WTC11 (cell line): ENCODE results near the gene ARHGAP4. TPM values are rescaled to one million over a fixed set of nuclear protein-coding genes. Genes with fewer than 3 reads are reported as not detected.

Experiments
- ATAC-seq: fragments of 200-7000 bp; cut with Tn5 transposase; 2 replicates; pipeline ENCODE4 v1.10.0; 2021; ENCODE audit warnings: mild to moderate bottlenecking, moderate library complexity
- CTCF ChIA-PET: fragments of 300-600 bp; sonication (Branson Sonifier 250); formaldehyde crosslinking; loops from one replicate; lab custom pipeline; 2021; ENCODE audit warnings: antibody characterized with exemption; lab: Charles Lee
- POLR2A ChIA-PET: fragments of 350-600 bp; sonication (Branson Sonifier 250); formaldehyde crosslinking; loops from one replicate; lab custom pipeline; 2021; ENCODE audit warnings: antibody characterized with exemption; lab: Charles Lee
- DNase-seq: peaks from one replicate; pipeline ENCODE4 v3.0.0; 2021; ENCODE audit warnings: low spot score
- H3K27ac Mint-ChIP-seq: 2 replicates; pipeline ENCODE4 v1.8.0; 2021; ENCODE audit warnings: mixed read lengths
- H3K27me3 Mint-ChIP-seq: 2 replicates; pipeline ENCODE4 v1.8.0; 2021; ENCODE audit warnings: low read depth, mild to moderate bottlenecking, moderate library complexity, mixed read lengths
- H3K36me3 Mint-ChIP-seq: 2 replicates; pipeline ENCODE4 v1.8.0; 2021; ENCODE audit warnings: mixed read lengths
- H3K4me1 Mint-ChIP-seq: 2 replicates; pipeline ENCODE4 v1.8.0; 2022; ENCODE audit warnings: mixed read lengths
- H3K4me3 Mint-ChIP-seq: 2 replicates; pipeline ENCODE4 v1.8.0; 2021; ENCODE audit warnings: mild to moderate bottlenecking, moderate library complexity, mixed read lengths
- H3K9me3 Mint-ChIP-seq: 2 replicates; pipeline ENCODE4 v1.8.0; 2021; ENCODE audit warnings: mixed read lengths
- CTCF ChIP-seq: fragments of 200-600 bp; IDR thresholded peaks from 2 replicates; pipeline ENCODE4 v1.8.0; 2022; ENCODE audit warnings: antibody characterized with exemption
- EMX1 ChIP-seq: fragments of 250-450 bp; sonication (Bioruptor Pico); IDR thresholded peaks from 2 replicates; pipeline ENCODE4 v1.8.0; 2021; ENCODE audit warnings: mild to moderate bottlenecking
- GRHL2 ChIP-seq: fragments of 250-450 bp; sonication (Bioruptor Pico); IDR thresholded peaks from 2 replicates; pipeline ENCODE4 v1.8.0; 2022; ENCODE audit warnings: mild to moderate bottlenecking, moderate library complexity; ENCODE audit not compliant: insufficient replicate concordance, severe bottlenecking
- HMGA2 ChIP-seq: fragments of 250-450 bp; sonication (Bioruptor Pico); IDR thresholded peaks from 2 replicates; pipeline ENCODE4 v1.4.0; 2021; ENCODE audit warnings: mild to moderate bottlenecking, moderate library complexity
- MXD4 ChIP-seq: fragments of 250-450 bp; sonication (Bioruptor Pico); IDR thresholded peaks from 2 replicates; pipeline ENCODE4 v1.8.0; 2021; ENCODE audit warnings: mild to moderate bottlenecking, moderate library complexity, borderline replicate concordance
- MYBL2 ChIP-seq: sonication (generic); formaldehyde crosslinking; IDR thresholded peaks from 2 replicates; pipeline ENCODE4 v1.8.1; 2023; ENCODE audit warnings: mild to moderate bottlenecking, moderate library complexity, missing genetic modification reagents
- SMAD3 ChIP-seq: sonication (generic); formaldehyde crosslinking; IDR thresholded peaks from 2 replicates; pipeline ENCODE4 v1.8.0; 2022; ENCODE audit warnings: missing genetic modification reagents, mild to moderate bottlenecking, borderline replicate concordance
- TEAD1 ChIP-seq: sonication (generic); formaldehyde crosslinking; IDR thresholded peaks from 2 replicates; pipeline ENCODE4 v1.8.0; 2022; ENCODE audit warnings: mild to moderate bottlenecking, missing genetic modification reagents
- ZNF121 ChIP-seq: sonication (generic); formaldehyde crosslinking; IDR thresholded peaks from 2 replicates; pipeline ENCODE4 v1.8.0; 2023; ENCODE audit warnings: missing genetic modification reagents
- ZNF317 ChIP-seq: sonication (generic); formaldehyde crosslinking; IDR thresholded peaks from 2 replicates; pipeline ENCODE4 v1.8.1; 2023; ENCODE audit warnings: low read depth, mild to moderate bottlenecking, moderate library complexity, missing genetic modification reagents, borderline replicate concordance
- ZNF423 ChIP-seq: fragments of 250-450 bp; sonication (Bioruptor Pico); IDR thresholded peaks from 2 replicates; pipeline ENCODE4 v2.1.2; 2022; ENCODE audit warnings: mild to moderate bottlenecking, moderate library complexity
- ZNF425 ChIP-seq: fragments of 250-450 bp; sonication (Bioruptor Pico); conservative IDR thresholded peaks from 2 replicates; pipeline ENCODE4 v1.9.0; 2021; ENCODE audit warnings: mild to moderate bottlenecking
- ZNF532 ChIP-seq: fragments of 250-450 bp; sonication (Bioruptor Pico); IDR thresholded peaks from 2 replicates; pipeline ENCODE4 v1.9.0; 2021; ENCODE audit warnings: mild to moderate bottlenecking, borderline replicate concordance
- total RNA-seq: library from RNA; stranded (reverse); gene quantifications from 3 replicates; pipeline ENCODE4 v1.2.3, GENCODE V29; 2021
- TF ChIP-seq, protein P1 (sequence below): sonication (generic); formaldehyde crosslinking; IDR thresholded peaks from 2 replicates; pipeline ENCODE4 v1.8.0; 2022; ENCODE audit warnings: mild to moderate bottlenecking, missing genetic modification reagents
- TF ChIP-seq, protein P2 (sequence below): sonication (generic); formaldehyde crosslinking; IDR thresholded peaks from 2 replicates; pipeline ENCODE4 v1.8.0; 2023; ENCODE audit warnings: missing genetic modification reagents, mild to moderate bottlenecking, borderline replicate concordance
- TF ChIP-seq, protein P3 (sequence below): sonication (generic); formaldehyde crosslinking; conservative IDR thresholded peaks from 2 replicates; pipeline ENCODE4 v1.8.1; 2023; ENCODE audit warnings: mild to moderate bottlenecking, low read depth, missing genetic modification reagents, moderate library complexity
- TF ChIP-seq, protein P4 (sequence below): fragments of 250-450 bp; sonication (Bioruptor Pico); IDR thresholded peaks from 2 replicates; pipeline ENCODE4 v2.1.2; 2022; ENCODE audit warnings: mild to moderate bottlenecking, moderate library complexity

The ARHGAP4 gene
- total RNA-seq, 1 experiment from 2014 or later, result 52.1 TPM

DNA sequence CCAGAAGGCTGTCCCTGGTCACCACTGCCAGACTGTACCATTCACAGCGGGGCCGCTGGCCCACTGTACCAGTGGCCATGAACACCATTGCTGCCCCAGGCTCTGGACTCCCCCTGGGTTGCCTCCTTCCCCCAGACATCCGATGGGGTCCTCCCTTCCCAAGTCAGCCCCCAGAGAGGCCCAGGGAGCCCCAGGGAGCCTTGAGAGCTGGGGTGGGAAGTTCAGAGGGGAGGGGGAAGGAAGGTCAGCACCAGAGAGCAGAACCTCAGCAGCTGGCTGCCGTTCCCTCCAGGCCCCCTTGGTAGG, 441 bp upstream of the ARHGAP4 start (continued):
- TF ChIP-seq, protein P1, sequence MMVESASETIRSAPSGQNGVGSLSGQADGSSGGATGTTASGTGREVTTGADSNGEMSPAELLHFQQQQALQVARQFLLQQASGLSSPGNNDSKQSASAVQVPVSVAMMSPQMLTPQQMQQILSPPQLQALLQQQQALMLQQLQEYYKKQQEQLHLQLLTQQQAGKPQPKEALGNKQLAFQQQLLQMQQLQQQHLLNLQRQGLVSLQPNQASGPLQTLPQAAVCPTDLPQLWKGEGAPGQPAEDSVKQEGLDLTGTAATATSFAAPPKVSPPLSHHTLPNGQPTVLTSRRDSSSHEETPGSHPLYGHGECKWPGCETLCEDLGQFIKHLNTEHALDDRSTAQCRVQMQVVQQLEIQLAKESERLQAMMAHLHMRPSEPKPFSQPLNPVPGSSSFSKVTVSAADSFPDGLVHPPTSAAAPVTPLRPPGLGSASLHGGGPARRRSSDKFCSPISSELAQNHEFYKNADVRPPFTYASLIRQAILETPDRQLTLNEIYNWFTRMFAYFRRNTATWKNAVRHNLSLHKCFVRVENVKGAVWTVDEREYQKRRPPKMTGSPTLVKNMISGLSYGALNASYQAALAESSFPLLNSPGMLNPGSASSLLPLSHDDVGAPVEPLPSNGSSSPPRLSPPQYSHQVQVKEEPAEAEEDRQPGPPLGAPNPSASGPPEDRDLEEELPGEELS (CRISPR knock-in tag), result no peak
- TF ChIP-seq, protein P2, sequence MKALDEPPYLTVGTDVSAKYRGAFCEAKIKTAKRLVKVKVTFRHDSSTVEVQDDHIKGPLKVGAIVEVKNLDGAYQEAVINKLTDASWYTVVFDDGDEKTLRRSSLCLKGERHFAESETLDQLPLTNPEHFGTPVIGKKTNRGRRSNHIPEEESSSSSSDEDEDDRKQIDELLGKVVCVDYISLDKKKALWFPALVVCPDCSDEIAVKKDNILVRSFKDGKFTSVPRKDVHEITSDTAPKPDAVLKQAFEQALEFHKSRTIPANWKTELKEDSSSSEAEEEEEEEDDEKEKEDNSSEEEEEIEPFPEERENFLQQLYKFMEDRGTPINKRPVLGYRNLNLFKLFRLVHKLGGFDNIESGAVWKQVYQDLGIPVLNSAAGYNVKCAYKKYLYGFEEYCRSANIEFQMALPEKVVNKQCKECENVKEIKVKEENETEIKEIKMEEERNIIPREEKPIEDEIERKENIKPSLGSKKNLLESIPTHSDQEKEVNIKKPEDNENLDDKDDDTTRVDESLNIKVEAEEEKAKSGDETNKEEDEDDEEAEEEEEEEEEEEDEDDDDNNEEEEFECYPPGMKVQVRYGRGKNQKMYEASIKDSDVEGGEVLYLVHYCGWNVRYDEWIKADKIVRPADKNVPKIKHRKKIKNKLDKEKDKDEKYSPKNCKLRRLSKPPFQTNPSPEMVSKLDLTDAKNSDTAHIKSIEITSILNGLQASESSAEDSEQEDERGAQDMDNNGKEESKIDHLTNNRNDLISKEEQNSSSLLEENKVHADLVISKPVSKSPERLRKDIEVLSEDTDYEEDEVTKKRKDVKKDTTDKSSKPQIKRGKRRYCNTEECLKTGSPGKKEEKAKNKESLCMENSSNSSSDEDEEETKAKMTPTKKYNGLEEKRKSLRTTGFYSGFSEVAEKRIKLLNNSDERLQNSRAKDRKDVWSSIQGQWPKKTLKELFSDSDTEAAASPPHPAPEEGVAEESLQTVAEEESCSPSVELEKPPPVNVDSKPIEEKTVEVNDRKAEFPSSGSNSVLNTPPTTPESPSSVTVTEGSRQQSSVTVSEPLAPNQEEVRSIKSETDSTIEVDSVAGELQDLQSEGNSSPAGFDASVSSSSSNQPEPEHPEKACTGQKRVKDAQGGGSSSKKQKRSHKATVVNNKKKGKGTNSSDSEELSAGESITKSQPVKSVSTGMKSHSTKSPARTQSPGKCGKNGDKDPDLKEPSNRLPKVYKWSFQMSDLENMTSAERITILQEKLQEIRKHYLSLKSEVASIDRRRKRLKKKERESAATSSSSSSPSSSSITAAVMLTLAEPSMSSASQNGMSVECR (CRISPR knock-in tag), result no peak
- TF ChIP-seq, protein P3, sequence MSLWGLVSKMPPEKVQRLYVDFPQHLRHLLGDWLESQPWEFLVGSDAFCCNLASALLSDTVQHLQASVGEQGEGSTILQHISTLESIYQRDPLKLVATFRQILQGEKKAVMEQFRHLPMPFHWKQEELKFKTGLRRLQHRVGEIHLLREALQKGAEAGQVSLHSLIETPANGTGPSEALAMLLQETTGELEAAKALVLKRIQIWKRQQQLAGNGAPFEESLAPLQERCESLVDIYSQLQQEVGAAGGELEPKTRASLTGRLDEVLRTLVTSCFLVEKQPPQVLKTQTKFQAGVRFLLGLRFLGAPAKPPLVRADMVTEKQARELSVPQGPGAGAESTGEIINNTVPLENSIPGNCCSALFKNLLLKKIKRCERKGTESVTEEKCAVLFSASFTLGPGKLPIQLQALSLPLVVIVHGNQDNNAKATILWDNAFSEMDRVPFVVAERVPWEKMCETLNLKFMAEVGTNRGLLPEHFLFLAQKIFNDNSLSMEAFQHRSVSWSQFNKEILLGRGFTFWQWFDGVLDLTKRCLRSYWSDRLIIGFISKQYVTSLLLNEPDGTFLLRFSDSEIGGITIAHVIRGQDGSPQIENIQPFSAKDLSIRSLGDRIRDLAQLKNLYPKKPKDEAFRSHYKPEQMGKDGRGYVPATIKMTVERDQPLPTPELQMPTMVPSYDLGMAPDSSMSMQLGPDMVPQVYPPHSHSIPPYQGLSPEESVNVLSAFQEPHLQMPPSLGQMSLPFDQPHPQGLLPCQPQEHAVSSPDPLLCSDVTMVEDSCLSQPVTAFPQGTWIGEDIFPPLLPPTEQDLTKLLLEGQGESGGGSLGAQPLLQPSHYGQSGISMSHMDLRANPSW (CRISPR knock-in tag), result no peak
- TF ChIP-seq MXD4 (CRISPR knock-in tag), result no peak
- TF ChIP-seq, all 79 proteins: peak for 0

DNA sequence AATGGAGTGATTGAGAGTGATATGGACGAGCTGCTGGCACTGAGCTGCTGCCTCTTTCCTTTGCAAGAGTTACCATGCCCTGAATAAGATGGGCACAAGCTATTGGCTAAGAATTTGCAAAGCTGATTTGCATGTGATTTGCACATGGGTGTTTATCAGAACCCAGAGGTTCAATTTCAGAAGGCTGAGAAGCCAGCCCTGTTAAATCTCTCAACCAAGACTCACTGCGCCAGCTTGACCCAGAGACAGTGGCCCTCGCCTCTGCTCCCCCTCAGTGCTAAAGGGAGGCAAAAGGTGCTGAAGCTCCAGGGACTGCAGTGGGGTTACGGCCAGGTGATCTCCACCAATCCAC, 701 bp downstream of the ARHGAP4 start:
- Mint-ChIP-seq H3K27ac (peak overlapping the region; percentile 87), H3K36me3 (no peaks in the 10 kb centered on the region), H3K4me1 (peaks cover 28% of the 10 kb centered on the region), H3K27me3 (no peaks in the 10 kb centered on the region), H3K9me3 (no peaks in the 10 kb centered on the region), H3K4me3 (peak overlapping the region; percentile 86)
- no peak for DNase-seq
- CTCF ChIA-PET, result interaction anchor here (0.5 to 6.9 kb wide), 12 partner anchors 10 to 199 kb away, joined by 3 to 116 read pairs (median 4); partner anchors contain the start of genes NAA10 and RENBP
- ATAC-seq, result no peak
- POLR2A ChIA-PET, result interaction anchor here (0.6 to 1.7 kb wide), 6 partner anchors 20 to 241 kb away, joined by 3 to 4 read pairs (median 3); no protein-coding TSS in a partner anchor
- TF ChIP-seq ZNF425 (CRISPR knock-in tag) (no peak), ZNF532 (no peak), MYBL2 (CRISPR knock-in tag) (no peak), ZNF121 (CRISPR knock-in tag) (no peak), ZNF317 (no peak), CTCF (no peak), EMX1 (CRISPR knock-in tag) (no peak), SMAD3 (CRISPR knock-in tag) (no peak), ZNF423 (CRISPR knock-in tag) (no peak), GRHL2 (CRISPR knock-in tag) (no peak), HMGA2 (CRISPR knock-in tag) (no peak), TEAD1 (CRISPR knock-in tag) (no peak)
- TF ChIP-seq, protein P4, sequence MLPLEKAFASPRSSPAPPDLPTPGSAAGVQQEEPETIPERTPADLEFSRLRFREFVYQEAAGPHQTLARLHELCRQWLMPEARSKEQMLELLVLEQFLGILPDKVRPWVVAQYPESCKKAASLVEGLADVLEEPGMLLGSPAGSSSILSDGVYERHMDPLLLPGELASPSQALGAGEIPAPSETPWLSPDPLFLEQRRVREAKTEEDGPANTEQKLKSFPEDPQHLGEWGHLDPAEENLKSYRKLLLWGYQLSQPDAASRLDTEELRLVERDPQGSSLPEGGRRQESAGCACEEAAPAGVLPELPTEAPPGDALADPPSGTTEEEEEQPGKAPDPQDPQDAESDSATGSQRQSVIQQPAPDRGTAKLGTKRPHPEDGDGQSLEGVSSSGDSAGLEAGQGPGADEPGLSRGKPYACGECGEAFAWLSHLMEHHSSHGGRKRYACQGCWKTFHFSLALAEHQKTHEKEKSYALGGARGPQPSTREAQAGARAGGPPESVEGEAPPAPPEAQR (CRISPR knock-in tag), result no peak
